HL-60/S4 treated with retinoic acid at 250 ng/mL for 4 days and 3 days (cell line): Measurements from ENCODE around the gene OLIG2.

ENCODE experiments used
- in situ Hi-C: fragments of 300-500 bp; cut with MboI; formaldehyde crosslinking; loops from 2 replicates; pipeline ENCODE4 v1.7.0; 2022; ENCODE audit warnings: low sequenced_read_pairs

The OLIG2 gene

GRCh38 chr21:33019885-33020557, 5.7 kb upstream of the OLIG2 start:
- in situ Hi-C loops: no loop called here

DNA sequence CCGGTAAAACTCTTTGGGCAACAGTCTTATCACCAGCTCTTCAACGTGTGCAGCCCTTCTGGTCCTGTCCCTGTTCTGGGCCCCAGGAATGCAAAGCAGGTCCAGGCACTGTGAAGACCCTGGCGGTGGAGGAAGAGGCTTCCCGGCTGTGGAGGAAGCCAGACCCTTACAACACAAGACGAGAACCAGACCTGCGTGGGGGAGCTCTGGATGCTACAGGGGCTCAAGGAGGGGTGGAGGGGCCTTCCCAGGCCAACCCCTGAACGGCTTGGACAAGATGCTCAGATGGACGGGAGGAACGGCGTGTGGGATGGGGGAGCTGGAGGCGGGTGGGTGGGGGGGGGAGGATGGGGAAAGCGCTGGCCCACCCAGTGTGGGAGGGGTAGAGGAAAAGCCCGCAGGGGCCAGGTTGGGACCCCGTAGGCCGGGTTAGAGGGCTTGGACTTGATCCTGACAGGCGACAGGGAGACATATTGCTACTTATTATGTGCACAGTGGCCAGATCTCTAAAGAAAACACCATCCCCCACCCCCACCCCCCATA, 5.1 kb upstream of the OLIG2 start:
- in situ Hi-C loops: no loop called here

GRCh38 chr21:33021150-33021549, 4.6 kb upstream of the OLIG2 start:
- in situ Hi-C loops: no loop called here

GRCh38 chr21:33021667-33022066, 4.1 kb upstream of the OLIG2 start:
- in situ Hi-C loops: no loop called here

GRCh38 chr21:33022489-33022827, 3.3 kb upstream of the OLIG2 start:
- in situ Hi-C loops: no loop called here

GRCh38 chr21:33022828-33023573, 2.7 kb upstream of the OLIG2 start:
- in situ Hi-C loops: no loop called here

DNA sequence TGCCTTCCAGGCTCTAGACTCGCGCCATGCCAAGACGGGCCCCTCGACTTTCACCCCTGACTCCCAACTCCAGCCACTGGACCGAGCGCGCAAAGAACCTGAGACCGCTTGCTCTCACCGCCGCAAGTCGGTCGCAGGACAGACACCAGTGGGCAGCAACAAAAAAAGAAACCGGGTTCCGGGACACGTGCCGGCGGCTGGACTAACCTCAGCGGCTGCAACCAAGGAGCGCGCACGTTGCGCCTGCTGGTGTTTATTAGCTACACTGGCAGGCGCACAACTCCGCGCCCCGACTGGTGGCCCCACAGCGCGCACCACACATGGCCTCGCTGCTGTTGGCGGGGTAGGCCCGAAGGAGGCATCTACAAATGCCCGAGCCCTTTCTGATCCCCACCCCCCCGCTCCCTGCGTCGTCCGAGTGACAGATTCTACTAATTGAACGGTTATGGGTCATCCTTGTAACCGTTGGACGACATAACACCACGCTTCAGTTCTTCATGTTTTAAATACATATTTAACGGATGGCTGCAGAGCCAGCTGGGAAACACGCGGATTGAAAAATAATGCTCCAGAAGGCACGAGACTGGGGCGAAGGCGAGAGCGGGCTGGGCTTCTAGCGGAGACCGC, 2.0 kb upstream of the OLIG2 start:
- in situ Hi-C loops: no loop called here

GRCh38 chr21:33024201-33025103, 1.3 kb upstream of the OLIG2 start:
- in situ Hi-C loops: no loop called here

DNA sequence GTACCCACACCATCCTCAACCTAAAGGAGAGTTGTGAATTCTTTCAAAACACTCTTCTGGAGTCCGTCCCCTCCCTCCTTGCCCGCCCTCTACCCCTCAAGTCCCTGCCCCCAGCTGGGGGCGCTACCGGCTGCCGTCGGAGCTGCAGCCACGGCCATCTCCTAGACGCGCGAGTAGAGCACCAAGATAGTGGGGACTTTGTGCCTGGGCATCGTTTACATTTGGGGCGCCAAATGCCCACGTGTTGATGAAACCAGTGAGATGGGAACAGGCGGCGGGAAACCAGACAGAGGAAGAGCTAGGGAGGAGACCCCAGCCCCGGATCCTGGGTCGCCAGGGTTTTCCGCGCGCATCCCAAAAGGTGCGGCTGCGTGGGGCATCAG, 638 bp upstream of the OLIG2 start:
- in situ Hi-C loops: no loop called here

GRCh38 chr21:33026443-33026858, 716 bp downstream of the OLIG2 start:
- in situ Hi-C loops: no loop called here

- in situ Hi-C loops: no loop called here
These were observed 1.2 kb downstream of the OLIG2 start for GRCh38 chr21:33026878-33027400.

- in situ Hi-C loops: no loop called here
These were observed 1.9 kb downstream of the OLIG2 start for GRCh38 chr21:33027401-33028286.

GRCh38 chr21:33028287-33028670, 2.5 kb downstream of the OLIG2 start:
- in situ Hi-C loops: no loop called here

DNA sequence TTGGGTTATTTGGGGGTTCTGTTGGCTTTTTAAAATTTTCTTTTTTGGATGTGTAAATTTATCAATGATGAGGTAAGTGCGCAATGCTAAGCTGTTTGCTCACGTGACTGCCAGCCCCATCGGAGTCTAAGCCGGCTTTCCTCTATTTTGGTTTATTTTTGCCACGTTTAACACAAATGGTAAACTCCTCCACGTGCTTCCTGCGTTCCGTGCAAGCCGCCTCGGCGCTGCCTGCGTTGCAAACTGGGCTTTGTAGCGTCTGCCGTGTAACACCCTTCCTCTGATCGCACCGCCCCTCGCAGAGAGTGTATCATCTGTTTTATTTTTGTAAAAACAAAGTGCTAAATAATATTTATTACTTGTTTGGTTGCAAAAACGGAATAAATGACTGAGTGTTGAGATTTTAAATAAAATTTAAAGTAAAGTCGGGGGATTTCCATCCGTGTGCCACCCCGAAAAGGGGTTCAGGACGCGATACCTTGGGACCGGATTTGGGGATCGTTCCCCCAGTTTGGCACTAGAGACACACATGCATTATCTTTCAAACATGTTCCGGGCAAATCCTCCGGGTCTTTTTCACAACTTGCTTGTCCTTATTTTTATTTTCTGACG, 3.1 kb downstream of the OLIG2 start:
- in situ Hi-C loops: no loop called here

DNA sequence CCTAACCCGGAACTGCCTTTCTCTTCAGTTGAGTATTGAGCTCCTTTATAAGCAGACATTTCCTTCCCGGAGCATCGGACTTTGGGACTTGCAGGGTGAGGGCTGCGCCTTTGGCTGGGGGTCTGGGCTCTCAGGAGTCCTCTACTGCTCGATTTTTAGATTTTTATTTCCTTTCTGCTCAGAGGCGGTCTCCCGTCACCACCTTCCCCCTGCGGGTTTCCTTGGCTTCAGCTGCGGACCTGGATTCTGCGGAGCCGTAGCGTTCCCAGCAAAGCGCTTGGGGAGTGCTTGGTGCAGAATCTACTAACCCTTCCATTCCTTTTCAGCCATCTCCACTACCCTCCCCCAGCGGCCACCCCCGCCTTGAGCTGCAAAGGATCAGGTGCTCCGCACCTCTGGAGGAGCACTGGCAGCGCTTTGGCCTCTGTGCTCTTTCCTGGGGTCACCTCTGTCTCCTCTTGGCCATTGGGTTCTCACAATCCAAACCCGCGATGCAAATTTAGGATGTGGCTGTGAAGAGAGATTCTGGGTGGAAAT, 3.7 kb downstream of the OLIG2 start:
- in situ Hi-C loops: no loop called here

DNA sequence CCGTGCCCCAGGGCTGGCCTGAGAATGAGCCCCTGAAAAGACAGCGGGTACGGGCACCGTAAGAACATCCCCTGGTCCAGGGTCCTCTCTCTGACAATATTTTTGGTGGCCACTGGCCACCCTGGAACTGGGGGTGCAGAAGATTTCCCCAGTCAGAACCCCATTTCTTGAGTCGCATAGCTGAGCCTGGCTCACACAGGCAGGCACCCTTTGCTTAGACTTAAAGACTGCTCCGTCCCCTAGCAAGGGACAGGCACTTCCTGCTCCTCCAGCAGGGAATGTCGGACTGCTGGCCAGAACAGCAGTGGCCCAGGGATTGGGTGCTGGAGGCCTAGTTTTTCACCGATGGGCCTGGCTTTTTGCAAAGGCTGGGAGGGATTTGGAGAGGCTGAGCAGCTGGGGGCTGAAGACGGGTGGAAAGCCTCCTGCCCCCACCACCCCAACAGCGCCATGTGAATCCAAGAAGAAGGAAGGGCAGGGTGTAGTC, 4.3 kb downstream of the OLIG2 start:
- in situ Hi-C loops: no loop called here

- in situ Hi-C loops: no loop called here
These were observed 4.9 kb downstream of the OLIG2 start for GRCh38 chr21:33030633-33031032.

GRCh38 chr21:33031152-33031911, 5.6 kb downstream of the OLIG2 start:
- in situ Hi-C loops: no loop called here
